GM21717 (cell line): ENCODE data around the gene PPID.
"Not testable (repeated sequence)": the region's sequence is repeated elsewhere in the genome, so short reads cannot be mapped to it uniquely, and the experiment has no call there.

Experiments
- ATAC-seq: cut with Tn5 transposase; IDR thresholded peaks from one replicate; pipeline ENCODE4 v1.9.1; 2021; ENCODE audit warnings: mild to moderate bottlenecking, moderate library complexity; ENCODE audit not compliant: unreplicated experiment

PPID gene

DNA sequence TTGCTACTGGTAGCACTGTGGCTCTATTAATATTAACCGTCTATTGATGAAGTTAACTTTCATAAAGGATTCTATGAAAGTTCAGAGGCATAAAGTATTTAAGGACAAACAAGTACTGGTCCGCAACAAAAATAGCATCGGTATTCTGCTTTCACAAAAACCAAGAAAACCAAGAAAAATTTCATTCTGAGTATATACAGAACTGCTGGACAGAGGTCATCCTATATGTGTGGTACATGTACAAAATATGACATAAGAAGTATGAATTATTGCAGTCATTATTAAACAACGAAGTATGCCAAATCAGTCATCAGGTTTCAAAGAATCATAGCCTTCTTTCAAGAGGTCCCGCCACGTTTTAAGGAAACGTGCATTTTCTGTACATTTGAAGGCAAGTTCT is 53.9 kb downstream of the PPID start:
- no peak for ATAC-seq

GRCh38 chr4:158667651-158668198 is 55.5 kb downstream of the PPID start:
- no peak for ATAC-seq

DNA sequence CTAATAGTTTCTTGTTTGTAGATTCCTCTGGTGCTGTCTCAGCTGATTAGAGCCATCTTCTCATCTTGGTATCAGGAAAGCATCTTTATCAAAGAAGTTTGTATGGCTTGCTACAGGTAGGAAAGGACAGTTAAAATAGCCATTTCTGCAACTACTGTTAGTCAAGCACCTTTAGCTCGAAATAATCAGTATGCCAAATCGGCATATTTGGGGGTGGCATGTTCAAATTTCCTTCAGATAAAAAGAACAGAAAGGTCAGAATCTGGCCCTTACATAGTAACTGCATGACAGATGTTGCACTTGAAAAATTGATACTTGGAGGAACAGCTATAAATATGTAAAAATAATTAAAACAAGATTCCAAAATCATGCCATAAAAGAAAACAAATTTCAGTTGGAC is 56.3 kb downstream of the PPID start:
- no peak for ATAC-seq

- no peak for ATAC-seq
These were observed 58.4 kb downstream of the PPID start for GRCh38 chr4:158664806-158665205.

DNA sequence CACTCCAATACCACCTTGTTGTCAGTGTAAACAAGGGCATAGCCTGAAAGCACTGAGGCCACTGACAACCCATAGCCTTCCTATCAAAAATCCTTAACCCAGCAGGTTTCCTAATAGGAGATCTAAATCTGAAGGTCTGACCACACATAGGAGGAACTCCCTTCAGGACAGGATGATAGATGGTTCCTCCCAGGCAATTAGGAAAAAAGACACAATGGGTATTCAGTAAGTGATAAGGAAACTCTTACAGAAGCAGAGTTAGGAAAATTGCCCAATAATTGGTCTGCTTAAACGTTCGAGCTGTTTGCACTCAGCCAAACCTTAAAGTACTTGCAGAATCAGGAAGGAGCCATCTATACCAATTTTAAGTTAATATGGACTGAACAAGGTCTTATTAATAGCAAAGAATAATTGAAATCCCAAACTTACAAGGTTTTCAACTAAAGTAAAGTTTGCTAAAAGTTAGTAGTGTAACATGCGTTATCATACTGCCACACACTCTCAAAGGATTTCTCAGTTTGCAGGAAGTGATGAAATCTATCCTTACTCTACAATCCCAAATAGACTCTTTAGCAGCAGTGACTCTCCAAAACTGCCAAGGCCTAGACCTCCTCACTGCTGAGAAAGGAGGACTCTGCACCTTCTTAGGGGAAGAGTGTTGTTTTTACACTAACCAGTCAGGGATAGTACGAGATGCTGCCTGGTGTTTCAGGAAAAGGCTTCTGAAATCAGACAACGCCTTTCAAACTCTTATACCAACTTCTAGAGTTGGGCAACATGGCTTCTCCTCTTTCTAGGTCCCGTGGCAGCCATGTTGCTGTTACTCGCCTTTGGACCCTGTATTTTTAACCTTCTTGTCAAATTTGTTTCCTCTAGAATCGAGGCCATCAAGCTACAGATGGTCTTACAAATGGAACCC is 59.2 kb downstream of the PPID start:
- ATAC-seq: not testable (repeated sequence)

- not testable (repeated sequence) for ATAC-seq
These were observed 59.9 kb downstream of the PPID start for GRCh38 chr4:158663255-158663654.
